DMS79 (cell line): ENCODE data around the gene SDF4.

Source experiments
- DNase-seq: peaks from one replicate; lab custom pipeline; 2025; lab: John Stamatoyannopoulos, UW

SDF4 gene

DNA sequence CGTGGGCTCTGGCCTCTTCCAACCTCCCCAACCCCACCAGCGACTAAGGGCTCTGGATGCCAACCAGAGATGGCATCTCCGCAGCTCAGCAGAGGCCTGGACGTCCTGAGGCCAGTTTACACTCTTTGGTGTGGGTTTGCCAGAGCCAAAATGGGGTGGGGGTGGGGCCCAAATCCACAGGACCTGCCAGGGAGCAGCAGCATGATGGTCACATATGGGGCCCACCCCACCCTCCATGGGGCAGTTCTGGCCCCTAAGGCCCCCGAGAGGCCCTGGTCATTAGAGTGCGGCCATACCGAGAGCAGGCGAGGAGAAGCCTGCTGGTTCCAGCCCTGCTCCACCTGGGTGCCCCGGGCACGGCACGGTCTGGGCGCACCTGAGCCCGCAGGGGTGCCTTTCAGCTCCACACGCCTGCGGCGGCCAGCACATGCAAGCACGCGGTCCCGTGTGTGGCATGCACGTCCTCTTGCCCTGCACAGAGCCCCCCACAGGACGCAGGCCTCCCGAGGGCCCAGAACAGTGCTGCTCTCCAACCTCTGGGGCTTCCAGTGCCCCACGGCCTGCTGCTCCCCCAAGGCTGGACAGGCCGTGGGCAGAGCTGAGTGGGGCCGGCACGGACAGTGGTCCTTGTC lies 9.9 kb upstream of the SDF4 start:
- no peak for DNase-seq

DNA sequence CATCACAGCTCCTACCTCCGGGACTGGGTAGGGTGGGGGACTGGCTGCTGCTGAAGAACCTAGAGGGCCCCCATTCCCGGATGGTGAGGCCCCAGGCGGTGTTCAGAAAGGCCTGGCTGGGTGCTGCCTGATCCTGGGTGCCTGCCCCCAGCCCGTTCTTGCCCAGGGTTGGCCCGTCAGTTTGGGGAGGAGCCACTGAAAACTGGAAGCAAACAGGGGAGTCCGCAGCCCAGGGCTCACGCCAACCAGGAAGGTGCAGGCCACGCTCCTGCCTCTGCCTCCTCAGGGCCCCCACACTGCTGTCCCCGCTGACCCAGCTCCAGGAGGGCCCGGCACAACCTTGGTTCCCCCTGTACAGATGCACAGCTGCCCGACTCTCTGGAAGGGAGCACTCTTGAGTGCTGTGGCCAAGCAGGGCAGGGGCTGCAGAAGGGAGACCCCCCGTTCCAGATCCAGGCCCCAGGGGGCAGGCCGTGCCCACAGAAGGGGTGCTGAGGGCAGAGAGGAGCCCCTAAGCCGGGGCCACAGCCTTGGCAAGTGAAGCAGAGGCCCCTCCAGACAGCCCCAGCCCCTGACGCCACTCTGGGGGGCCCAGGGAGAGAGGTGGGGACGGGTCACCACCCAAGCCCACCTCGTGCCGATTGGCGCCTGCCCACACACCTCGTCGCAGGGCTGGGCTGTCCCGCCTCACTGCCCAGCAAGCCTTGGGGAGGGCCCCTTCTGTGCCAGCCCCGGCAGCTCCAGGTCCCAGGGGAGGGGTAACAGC lies 9.2 kb upstream of the SDF4 start:
- no peak for DNase-seq

DNA sequence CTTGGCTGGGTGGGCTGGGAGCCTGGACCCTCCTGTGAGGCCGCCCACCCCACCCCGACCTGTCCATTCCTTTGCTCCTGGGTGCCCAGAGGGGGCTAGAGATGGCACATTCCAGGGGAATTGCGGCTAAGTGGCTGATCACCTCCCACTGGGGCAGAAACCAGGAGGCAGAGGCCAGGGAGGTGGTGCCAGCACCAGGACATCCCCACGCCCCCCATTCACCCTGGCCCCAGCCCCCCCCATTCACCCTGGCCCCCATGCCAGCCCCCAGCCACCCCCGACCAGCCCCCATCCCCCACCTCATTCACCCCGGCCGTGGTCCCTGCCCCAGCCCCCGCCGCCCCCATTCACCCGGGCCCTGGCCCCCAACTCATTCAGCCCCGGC lies 8.5 kb upstream of the SDF4 start:
- DNase-seq, result no peak

DNA sequence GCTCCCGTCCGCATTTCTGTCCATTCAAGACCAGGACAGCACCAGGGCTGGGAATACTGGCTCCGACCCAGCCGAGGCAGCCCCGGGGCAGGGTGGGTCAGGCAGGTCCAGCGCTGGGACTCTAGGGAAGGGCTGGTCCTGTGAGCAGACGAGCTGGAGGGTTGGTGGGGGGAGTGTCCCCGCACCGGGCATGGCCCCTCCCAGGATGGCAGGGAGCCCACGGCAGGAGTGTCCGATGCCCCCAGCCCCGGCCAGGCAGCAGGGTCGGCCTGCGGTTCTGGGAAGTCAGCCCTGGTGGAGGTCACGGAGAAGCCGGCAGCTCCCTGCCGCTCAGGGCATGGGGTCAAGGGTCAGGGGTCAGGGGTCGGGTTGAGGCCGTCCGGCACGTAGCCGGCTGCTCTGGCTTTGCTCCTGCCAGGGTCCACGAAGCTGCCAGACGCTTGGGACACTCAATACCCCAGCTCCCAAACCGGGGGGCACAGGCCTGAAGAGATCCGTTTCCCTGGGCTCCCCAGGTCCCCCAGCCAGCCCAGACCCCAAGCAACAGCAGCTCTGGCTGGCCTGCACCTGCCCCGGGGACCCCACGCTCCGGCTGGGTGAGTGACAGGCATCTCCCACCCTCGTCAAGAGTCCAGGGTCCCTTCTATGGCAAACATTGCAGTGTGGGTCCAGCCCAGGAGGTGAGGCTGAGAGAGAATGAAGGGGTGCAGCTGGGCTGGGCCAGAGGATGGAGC lies 8.0 kb upstream of the SDF4 start:
- DNase-seq, result no peak

DNA sequence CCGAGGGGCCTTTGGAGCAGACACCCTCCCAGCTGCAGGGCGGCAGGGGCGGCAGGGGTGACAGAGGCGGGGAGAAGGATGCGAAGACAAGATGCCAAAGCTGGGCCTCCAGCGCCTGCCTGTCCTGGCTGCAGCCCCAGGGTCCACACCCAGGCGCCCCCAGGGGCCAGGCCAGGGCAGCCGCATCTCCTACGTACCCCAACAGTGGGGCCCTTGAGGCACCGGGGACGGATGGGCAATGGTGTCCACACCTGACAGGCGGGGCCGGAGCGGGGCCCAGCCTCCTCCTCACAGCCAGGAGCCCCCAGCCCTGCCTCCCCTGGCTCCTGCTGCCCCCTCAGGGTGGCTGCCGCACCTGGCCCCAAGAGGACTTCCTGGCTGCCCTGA lies 7.4 kb upstream of the SDF4 start:
- no peak for DNase-seq

DNA sequence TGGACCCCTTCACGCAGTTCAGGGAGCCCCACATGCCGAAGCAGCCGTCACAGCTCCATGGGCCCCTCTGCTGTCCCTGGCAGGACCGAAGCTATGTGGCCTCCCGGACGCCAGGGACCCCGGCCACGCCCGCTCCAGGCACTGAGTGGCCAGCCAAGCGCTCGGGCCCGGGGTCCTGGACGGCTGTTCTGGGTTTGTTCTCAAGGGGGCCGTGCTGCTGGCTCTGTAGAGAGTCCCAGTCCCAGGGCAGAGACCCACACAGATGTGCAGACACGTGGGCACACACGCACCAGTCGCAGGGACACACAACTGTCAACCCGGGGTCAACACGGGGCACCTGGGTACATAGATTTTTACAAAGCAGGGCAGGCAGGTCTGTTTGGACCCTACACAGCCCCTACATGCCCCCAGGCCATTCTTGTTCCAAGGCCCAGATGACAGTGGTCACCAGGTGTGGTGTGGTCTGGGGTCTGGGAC lies 6.9 kb upstream of the SDF4 start:
- no peak for DNase-seq

DNA sequence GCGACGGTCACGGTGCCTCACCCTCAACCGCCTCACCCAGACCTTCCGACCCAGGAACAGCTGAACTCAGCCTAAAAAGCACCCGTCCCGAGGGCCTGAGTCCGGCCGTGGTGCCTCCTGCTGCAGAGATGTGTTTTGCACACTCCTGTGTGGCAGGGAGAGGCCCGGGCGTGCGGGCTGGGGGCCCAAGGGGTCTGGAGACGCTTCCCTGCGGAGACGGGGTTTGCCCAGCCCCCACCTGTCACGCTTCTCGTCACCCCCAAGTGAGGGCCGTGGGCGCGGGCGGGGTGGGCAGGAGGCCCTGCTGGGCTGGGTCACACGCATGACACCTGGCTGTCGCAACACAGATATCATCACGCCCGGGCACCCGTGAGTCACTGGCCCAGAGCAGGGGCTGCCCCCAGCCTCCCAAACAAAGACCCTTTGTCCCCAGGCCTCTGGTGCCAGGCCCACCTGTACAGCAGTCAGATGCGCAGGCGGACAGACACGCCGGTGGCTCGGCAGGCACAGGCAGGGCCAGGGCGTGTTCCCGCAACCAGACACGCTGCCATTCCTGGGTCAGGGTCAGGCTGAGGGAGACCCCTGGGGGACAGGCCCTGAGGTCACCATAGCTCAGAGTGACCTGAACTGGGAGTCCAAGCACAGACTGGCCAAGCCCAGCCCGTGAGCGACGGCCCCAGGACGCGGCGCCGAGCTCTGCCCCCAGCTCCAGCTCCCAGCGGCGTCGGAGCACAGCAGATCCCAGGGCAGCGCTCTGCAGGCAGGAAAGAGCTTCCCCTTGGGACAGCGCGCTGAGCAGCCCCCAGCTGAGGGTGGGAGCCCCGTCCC lies 6.3 kb upstream of the SDF4 start:
- DNase-seq, result no peak

DNA sequence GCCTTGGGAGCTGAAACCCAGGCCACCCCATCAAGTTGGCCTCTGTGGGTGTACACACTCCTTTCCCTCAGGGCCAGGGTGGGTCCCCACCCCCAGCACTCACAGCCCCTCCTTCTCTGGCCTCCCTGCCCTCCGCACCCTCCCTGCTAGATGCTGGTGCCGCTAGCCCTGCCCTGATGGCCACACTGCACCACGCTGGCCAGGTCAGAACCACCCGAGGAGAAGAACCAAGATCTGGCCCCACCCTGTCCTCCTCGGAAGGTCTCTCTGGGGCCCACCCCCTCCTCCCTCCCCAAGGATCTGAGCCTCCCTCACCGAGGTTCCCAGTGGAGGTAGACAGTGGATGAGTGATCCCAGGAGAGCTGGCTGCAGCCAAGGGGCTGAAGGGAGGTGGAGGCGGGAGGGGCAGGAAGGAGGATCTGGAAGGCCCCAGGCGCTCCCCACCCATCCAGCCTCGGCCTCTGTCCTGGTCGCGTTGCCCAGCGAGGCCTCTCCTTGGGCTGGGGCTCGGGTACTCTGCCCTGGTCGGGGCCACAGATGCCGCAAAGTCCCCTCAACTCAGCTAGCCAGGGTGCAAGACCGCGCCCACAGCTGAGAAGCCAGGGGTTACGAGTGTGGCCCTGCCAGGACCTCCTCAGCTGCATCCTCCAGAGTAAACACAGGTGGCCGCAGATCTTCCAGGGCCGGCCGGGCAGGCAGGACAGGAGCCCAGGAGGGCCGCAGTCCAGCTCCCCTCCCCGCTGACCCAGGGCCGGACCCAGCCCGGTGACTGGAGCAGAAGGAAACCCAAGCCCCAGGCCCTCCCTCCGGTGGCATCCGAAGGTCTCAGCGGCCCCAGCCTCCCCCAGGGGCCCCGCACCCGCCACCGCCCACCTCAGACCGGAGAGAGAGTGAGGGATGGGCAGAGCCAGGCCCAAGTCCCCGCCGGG lies 5.4 kb upstream of the SDF4 start:
- no peak for DNase-seq

DNA sequence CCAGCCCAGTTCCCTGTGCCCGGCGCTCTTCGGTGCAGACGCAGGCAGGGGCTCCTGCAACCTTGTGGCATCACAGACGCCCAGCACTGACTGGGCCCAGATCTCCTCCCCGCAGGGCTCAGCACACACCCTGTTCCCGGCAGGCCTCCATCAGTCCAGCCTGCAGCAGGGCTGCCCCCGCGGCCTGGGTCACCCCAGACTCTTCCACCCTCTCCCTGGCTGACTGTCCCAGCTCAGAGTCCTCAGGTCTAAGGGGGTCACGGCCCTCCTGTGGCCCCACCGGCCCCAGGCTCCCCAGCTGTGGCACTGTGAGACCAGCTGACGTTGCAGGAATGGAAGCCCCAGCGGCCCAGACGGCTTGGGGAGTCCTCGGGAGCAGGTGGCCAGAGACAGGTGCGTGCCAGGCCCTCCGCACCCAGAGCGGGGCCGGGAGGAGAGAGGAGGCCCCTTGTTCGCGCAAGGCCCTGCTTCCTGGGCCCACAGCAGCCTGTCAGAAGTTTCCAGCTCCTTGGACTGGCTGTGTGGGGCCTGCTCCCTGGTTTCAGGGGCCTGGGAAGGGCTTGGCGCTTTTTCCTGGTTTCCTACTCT lies 4.5 kb upstream of the SDF4 start:
- DNase-seq, result no peak

DNA sequence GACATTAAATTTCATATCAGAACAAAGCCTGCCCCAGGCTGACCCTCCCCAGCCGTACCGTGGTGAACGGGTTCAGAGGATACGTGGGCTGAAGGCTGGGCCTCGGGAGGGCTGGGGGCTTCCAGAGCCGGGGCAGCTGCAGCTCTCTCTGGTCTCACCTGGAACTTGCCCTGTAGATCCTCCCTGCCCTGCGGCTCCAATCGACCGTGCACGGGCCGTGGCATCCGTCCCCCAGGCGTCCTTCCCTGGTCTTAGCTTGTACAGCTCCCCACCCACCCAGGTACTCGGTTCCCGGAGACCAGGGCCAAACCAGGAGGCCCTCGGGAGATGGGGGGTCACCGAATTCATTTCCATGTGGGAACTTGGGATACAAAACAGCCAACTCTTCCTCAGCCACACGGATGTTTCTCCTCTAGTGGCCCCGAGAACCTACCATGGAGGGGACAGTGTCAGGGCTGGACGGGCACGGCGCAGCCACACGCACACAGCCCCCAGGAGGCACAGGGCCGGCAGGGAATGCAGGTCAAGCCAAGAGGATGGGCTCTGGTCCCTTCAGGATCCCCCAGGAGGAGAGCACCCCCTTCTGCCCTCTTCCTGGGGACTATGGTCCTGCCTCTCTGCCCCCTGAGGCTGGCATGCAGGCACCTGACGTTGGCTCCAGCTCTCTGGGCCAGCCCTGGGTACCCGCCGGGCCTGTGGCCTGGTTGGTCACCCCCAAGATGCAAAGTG lies 3.4 kb upstream of the SDF4 start:
- no peak for DNase-seq

DNA sequence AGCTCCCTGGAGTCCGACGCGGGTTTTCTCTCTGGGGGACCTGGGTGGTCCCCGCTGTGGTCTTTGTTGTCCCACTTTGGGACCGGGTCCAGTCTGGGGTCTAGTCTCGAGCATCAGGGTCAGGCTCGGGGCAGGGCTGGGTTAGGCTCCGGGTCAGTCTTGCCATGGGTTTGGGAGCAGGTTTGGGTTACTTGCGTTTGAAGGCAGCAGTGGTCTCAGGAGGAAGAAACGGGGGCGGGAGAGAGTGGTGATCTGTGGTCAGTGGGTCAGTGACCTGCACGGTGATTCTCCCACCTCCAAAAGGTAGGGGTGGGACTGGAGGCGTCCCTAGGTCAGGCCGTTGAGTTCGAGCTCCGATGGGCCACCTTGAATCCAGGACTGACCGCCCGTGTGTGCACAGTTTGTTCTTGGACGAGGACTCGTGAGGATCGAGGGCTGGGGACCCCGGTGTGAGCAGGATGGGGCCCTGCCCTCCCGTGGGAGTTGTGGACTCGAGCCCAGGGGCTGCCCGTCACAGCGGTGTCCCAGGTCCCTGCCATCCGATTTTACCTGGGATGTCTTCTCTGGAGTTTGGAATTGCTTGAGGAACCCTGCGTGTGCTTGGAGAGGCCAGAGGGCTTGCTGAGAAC lies 2.5 kb upstream of the SDF4 start:
- no peak for DNase-seq

DNA sequence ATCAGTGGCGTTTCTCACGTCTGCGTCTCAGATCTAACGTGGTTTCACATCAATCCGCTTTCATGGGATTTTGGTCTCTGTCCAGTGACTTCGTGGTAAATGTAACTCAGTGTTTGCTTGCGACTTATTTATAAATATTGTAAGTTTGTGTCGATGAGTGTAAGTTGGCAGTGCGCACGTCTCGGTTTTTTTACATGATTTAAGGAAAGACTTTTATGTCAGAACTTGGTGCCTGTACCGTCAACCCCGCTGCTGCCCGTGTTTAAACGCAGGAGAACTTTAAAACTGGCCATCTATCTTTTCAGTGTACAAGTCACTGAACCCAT lies 1.7 kb upstream of the SDF4 start:
- DNase-seq, result no peak

DNA sequence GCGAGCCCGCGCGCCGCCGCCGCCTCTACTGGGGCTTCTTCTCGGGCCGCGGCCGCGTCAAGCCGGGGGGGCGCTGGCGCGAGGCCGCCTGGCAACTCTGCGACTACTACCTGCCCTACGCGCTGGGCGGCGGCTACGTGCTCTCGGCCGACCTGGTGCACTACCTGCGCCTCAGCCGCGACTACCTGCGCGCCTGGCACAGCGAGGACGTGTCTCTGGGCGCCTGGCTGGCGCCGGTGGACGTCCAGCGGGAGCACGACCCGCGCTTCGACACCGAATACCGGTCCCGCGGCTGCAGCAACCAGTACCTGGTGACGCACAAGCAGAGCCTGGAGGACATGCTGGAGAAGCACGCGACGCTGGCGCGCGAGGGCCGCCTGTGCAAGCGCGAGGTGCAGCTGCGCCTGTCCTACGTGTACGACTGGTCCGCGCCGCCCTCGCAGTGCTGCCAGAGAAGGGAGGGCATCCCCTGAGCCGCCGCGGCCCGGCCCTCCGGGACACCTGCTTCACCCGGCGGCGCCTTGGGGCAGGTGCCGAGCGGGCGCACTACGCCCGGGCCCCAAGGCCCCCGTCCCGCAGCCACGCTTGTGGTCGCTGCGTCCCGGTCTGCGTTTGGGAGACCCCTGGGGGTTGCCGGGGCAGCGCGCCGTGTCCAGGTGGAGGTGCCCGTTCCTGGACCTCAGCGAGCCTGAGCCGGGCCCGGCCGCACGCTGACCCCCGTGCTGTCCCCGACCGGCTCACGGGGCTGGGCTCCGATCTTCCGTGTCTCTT lies 1.2 kb upstream of the SDF4 start:
- no peak for DNase-seq

DNA sequence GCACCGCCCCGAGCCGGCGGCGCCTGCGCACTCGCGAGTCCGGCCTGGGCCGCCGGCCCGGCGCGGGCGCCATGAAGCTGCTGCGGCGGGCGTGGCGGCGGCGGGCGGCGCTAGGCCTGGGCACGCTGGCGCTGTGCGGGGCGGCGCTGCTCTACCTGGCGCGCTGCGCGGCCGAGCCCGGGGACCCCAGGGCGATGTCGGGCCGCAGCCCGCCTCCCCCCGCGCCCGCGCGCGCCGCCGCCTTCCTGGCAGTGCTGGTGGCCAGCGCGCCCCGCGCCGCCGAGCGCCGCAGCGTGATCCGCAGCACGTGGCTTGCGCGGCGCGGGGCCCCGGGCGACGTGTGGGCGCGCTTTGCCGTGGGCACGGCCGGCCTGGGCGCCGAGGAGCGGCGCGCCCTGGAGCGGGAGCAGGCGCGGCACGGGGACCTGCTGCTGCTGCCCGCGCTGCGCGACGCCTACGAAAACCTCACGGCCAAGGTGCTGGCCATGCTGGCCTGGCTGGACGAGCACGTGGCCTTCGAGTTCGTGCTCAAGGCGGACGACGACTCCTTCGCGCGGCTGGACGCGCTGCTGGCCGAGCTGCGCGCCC lies 501 bp upstream of the SDF4 start, which contains the start of gene B3GALT6:
Gene B3GALT6 (plus strand): TSS at position 30 of the 588 bp plus-strand sequence. CDS start 42 bp downstream, at position 72.
- no peak for DNase-seq

DNA sequence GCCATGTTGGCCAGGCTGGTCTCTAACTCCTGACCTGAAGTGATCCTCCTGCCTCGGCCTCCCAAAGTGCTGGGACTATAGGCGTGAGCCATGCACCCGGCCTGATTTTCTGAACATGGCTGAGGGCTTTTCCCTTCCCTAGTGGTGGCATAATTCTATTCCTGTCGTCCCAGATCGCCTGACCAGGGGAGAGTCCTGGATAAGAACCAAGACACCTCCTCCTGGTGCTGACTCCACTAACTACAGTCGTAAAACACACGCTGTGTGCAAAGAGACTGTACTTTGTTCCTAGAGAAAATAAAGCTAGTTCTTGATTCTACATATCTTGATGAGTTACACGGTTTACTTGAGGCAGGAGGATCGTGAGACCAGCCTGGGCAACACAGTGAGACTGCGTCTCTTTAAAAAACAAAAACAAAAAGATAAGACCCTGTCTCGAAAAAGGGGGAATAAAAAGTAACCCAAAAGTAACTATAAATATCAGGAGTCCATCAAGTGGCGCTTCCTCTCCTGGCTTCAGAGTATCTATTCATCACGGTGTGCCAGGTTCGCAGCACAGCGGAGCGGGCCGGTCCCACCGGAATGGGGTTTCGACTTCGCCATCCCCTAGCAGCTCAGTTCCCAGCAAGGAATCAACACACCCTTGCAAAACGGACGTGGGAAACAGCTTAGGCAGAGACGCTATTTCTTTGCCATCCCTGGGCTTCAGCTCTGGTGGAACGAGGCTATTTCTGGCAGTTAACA lies 973 bp downstream of the SDF4 start:
- DNase-seq, result no peak

DNA sequence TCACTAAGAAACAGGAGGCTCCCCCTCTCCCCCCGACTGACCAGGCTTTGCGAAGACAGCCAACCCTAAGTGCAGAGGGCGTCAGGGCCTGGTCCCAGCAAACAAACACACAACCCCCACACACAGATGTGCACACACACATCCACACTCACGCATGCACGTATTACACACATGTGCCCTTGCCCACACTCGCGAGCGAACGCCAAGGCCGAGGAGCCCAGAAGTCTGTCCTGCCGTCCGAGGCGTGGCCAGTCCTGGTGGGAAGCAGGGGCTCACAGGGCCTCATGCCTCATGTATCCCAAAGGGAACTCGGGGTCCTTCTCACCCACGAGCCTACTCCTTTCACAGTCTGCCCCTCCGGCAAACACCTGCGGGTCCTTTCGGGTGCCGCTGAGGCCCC lies 2.0 kb downstream of the SDF4 start:
- DNase-seq, result no peak

DNA sequence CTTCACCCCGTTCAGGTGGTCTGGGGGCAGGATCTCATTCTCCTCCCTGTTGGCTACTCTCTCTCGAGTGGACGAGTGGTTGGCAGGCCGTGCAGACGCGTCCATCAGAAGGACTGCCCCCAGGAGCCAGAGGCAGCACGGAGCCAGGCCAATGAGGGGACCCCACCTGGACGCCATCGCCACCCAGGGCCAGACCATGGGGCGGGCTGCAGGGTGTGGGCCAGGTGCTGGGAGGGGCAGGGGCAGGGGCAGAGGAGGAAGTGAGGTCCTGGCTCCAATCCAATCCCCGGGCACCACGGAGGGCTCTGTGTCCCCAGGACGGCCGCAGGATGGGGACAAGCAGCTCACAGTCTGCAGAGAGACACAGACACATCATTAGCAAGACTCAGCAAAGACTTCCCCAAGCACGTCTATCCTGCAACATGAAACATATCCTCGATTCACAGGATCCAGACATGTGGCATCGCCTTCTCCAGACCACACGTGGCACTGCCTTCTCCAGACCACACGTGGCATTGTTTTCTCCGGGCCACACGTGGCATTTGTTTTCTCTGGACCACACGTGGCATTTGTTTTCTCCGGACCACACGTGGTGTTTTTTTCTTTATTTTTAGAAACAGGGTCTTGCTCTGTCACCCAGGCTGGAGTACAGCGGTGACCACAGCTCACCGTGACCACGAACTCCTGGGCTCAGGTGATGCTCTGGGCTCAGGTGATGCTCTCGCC lies 3.0 kb downstream of the SDF4 start:
- no peak for DNase-seq
